Uterus (tissue), 2 donors: ENCODE measurements around the gene RNU6-1.

ENCODE experiments used
- POLR2A ChIP-seq, 2 donors: fragments of 450-650 bp; IDR thresholded peaks; one replicate each; pipeline ENCODE4 v1.6.1; 2016; ENCODE audit warnings: antibody characterized with exemption in 2 of 2, mild to moderate bottlenecking in 1 of 2, moderate library complexity in 1 of 2
- TF ChIP-seq, protein P1 (sequence below), 4 experiments: fragments of 200-600 bp in 2 of 4; fragments of 450-650 bp in 2 of 4; sonication (generic) in 2 of 4; IDR thresholded peaks; one replicate each; pipeline ENCODE4 v1.5.1; 2016 to 2019; ENCODE audit warnings: antibody characterized with exemption in 4 of 4, mild to moderate bottlenecking in 2 of 4, moderate library complexity in 1 of 4

- no peak for TF ChIP-seq POLR2A (IDR thresholded peaks at IDR 0.05)
- TF ChIP-seq, protein P1, sequence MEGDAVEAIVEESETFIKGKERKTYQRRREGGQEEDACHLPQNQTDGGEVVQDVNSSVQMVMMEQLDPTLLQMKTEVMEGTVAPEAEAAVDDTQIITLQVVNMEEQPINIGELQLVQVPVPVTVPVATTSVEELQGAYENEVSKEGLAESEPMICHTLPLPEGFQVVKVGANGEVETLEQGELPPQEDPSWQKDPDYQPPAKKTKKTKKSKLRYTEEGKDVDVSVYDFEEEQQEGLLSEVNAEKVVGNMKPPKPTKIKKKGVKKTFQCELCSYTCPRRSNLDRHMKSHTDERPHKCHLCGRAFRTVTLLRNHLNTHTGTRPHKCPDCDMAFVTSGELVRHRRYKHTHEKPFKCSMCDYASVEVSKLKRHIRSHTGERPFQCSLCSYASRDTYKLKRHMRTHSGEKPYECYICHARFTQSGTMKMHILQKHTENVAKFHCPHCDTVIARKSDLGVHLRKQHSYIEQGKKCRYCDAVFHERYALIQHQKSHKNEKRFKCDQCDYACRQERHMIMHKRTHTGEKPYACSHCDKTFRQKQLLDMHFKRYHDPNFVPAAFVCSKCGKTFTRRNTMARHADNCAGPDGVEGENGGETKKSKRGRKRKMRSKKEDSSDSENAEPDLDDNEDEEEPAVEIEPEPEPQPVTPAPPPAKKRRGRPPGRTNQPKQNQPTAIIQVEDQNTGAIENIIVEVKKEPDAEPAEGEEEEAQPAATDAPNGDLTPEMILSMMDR (IDR thresholded peaks at IDR 0.05) = no peak
These were observed 14.6 kb downstream of the RNU6-1 start, which contains the start of gene SKOR1 for GRCh38 chr15:67824976-67825880.
